Thymus (tissue), 11 donors: ENCODE measurements around the gene GRK6. TPM values are rescaled to one million over a fixed set of nuclear protein-coding genes. Genes with fewer than 3 reads are reported as not detected.
A peak's percentile ranks its signal among the peaks of the same experiment; 100 is the strongest.

Experiments
- DNase-seq, 9 donors: peaks; one replicate each; pipeline ENCODE4 v3.0.0-alpha.2; 2013; ENCODE audit warnings: low spot score in 9 of 9, low read depth in 6 of 9, missing footprints in 1 of 9
- H3K27ac ChIP-seq, 2 donors: one replicate each; pipeline ENCODE4 v1.5.1; 2013; ENCODE audit warnings: control low read depth in 1 of 2, low read depth in 1 of 2, low read length in 1 of 2, mild to moderate bottlenecking in 1 of 2, moderate library complexity in 1 of 2
- H3K27me3 ChIP-seq, 2 donors: one replicate each; pipeline ENCODE4 v1.5.1; 2013; ENCODE audit warnings: low read length in 1 of 2; ENCODE audit not compliant: control insufficient read depth in 2 of 2, insufficient read depth in 1 of 2
- H3K36me3 ChIP-seq, 2 donors: one replicate each; pipeline ENCODE4 v1.5.1; 2013; ENCODE audit warnings: low read length in 1 of 2, mild to moderate bottlenecking in 1 of 2, moderate library complexity in 1 of 2; ENCODE audit not compliant: control insufficient read depth in 2 of 2, insufficient read depth in 2 of 2
- H3K4me1 ChIP-seq, 2 donors: one replicate each; pipeline ENCODE4 v1.5.1; 2013; ENCODE audit warnings: low read length in 2 of 2; ENCODE audit not compliant: control insufficient read depth in 2 of 2, insufficient read depth in 2 of 2
- H3K4me3 ChIP-seq, 2 donors: one replicate each; pipeline ENCODE4 v1.5.1; 2013; ENCODE audit warnings: low read length in 2 of 2, control low read depth in 1 of 2, mild to moderate bottlenecking in 1 of 2
- H3K9me3 ChIP-seq, 2 donors: one replicate each; pipeline ENCODE4 v1.5.1; 2013; ENCODE audit warnings: low read length in 1 of 2, mild to moderate bottlenecking in 1 of 2; ENCODE audit not compliant: control insufficient read depth in 2 of 2, insufficient read depth in 1 of 2
- WGBS: extraction: QIAGEN DNeasy Blood & Tissue Kit; methylation state at CpG from one replicate; pipeline ENCODE4 v1.1.7; 2013; 5-methylcytosine and 5-hydroxymethylcytosine counted together
- polyA plus RNA-seq: library from polyadenylated mRNA; stranded (reverse); fragments of 200-250 nt; gene quantifications from one replicate; pipeline ENCODE4 v1.2.3, GENCODE V29; 2013
- total RNA-seq: library from RNA; stranded (reverse); fragments of 120-200 nt; gene quantifications from one replicate; pipeline ENCODE4 v1.2.4, GENCODE V29; 2013
- donor health status: healthy.

GRK6 gene
- total and polyA plus RNA-seq, 2 donors = 36.3 to 57.4 TPM

- no peak overlapping the region for H3K4me3 ChIP-seq
- H3K4me1 ChIP-seq = peaks cover 0 to 29% of the 10 kb centered on the region in 2 donors
- no peak overlapping the region for H3K27ac ChIP-seq
- H3K36me3 ChIP-seq = no peaks in the 10 kb centered on the region
- peaks cover 3 to 41% of the 10 kb centered on the region in 2 donors for H3K27me3 ChIP-seq
- 93% methylated on average over 5 of the region's 5 CpGs for WGBS
- H3K9me3 ChIP-seq = peaks cover 0 to 3% of the 10 kb centered on the region in 2 donors
- DNase-seq = no peak
These were observed 32.5 kb upstream of the GRK6 start for GRCh38 chr5:177393990-177394389.

GRCh38 chr5:177396078-177396477, 30.4 kb upstream of the GRK6 start:
- H3K9me3 ChIP-seq = peaks cover 0 to 10% of the 10 kb centered on the region in 2 donors
- H3K4me1 ChIP-seq = peaks cover 0 to 12% of the 10 kb centered on the region in 2 donors
- H3K36me3 ChIP-seq = no peaks in the 10 kb centered on the region
- H3K27ac ChIP-seq = no peak overlapping the region
- H3K4me3 ChIP-seq = no peak overlapping the region
- 84% methylated on average over 8 of the region's 8 CpGs for WGBS
- DNase-seq = no peak
- H3K27me3 ChIP-seq = peaks cover 9 to 57% of the 10 kb centered on the region in 2 donors

GRCh38 chr5:177396807-177397206, 29.7 kb upstream of the GRK6 start:
- Histone ChIP-seq H3K9me3 (peaks cover 0 to 15% of the 10 kb centered on the region in 2 donors), H3K4me3 (no peak overlapping the region), H3K27me3 (peaks cover 17 to 64% of the 10 kb centered on the region in 2 donors), H3K4me1 (peaks cover 0 to 8% of the 10 kb centered on the region in 2 donors), H3K36me3 (no peaks in the 10 kb centered on the region), H3K27ac (no peak overlapping the region)
- DNase-seq = no peak
- 96% methylated on average over 10 of the region's 10 CpGs for WGBS

GRCh38 chr5:177397875-177398390, 28.5 kb upstream of the GRK6 start:
- H3K27ac ChIP-seq = no peak overlapping the region
- WGBS = 95% methylated on average over 16 of the region's 16 CpGs
- peaks cover 0 to 19% of the 10 kb centered on the region in 2 donors for H3K9me3 ChIP-seq
- H3K4me1 ChIP-seq = peaks cover 7 to 18% of the 10 kb centered on the region in 2 donors
- H3K27me3 ChIP-seq = peaks cover 24 to 75% of the 10 kb centered on the region in 2 donors
- H3K36me3 ChIP-seq = no peaks in the 10 kb centered on the region
- no peak overlapping the region for H3K4me3 ChIP-seq
- no peak for DNase-seq

GRCh38 chr5:177399997-177400868, 26.2 kb upstream of the GRK6 start, which contains the start of gene PFN3:
PFN3 (minus strand) TSS chr5:177400661; CDS start chr5:177400576, 85 bp downstream.
- Histone ChIP-seq H3K9me3 (peaks cover 0 to 32% of the 10 kb centered on the region in 2 donors), H3K27ac (no peak within 1 kb of the TSS), H3K4me3 (no peak within 1 kb of the TSS), H3K27me3 (peaks cover 39 to 94% of the 10 kb centered on the region in 2 donors), H3K4me1 (peaks cover 23 to 37% of the 10 kb centered on the region in 2 donors), H3K36me3 (no peaks in the 10 kb centered on the region)
- 71% methylated on average over 92 of the region's 92 CpGs for WGBS
- no peak for DNase-seq

GRCh38 chr5:177402271-177403043, 24.0 kb upstream of the GRK6 start:
- 25% methylated on average over 49 of the region's 49 CpGs for WGBS
- Histone ChIP-seq H3K4me1 (peaks cover 25 to 44% of the 10 kb centered on the region in 2 donors), H3K4me3 (peak overlapping the region in 1 of 2 donors; percentile 43), H3K27me3 (peaks cover 41 to 86% of the 10 kb centered on the region in 2 donors), H3K9me3 (peaks cover 0 to 32% of the 10 kb centered on the region in 2 donors), H3K27ac (no peak overlapping the region), H3K36me3 (no peaks in the 10 kb centered on the region)
- DNase-seq = peak in 5 of 9 donors; percentile 60 to 84 (median 76)

- Histone ChIP-seq H3K27me3 (peaks cover 41 to 78% of the 10 kb centered on the region in 2 donors), H3K9me3 (peaks cover 0 to 30% of the 10 kb centered on the region in 2 donors), H3K4me3 (peak overlapping the region; percentile 20 to 43), H3K27ac (no peak overlapping the region), H3K4me1 (peaks cover 25 to 44% of the 10 kb centered on the region in 2 donors), H3K36me3 (no peaks in the 10 kb centered on the region)
- peak in 3 of 9 donors; percentile 32 to 62 (median 42) for DNase-seq
- 2% methylated on average over 61 of the region's 61 CpGs for WGBS
These were observed 23.2 kb upstream of the GRK6 start for GRCh38 chr5:177403102-177403791.

GRCh38 chr5:177403792-177404640, 22.5 kb upstream of the GRK6 start:
- Histone ChIP-seq H3K4me1 (peaks cover 25 to 44% of the 10 kb centered on the region in 2 donors), H3K9me3 (peaks cover 0 to 29% of the 10 kb centered on the region in 2 donors), H3K27ac (no peak overlapping the region), H3K4me3 (peak overlapping the region; percentile 20 to 43), H3K36me3 (no peaks in the 10 kb centered on the region), H3K27me3 (peaks cover 41 to 70% of the 10 kb centered on the region in 2 donors)
- WGBS = under 1% methylated on average over 93 of the region's 93 CpGs
- DNase-seq = peak in 4 of 9 donors; percentile 56 to 84 (median 78)
